ENCODE measurements around the gene SAFB2. TPM values are rescaled to one million over a fixed set of nuclear protein-coding genes. Genes with fewer than 3 reads are reported as not detected.

SAFB2 gene
- total RNA-seq, 4 donors from 2014 or later, result 25.3 to 81.6 (median 41.6) TPM

GRCh38 chr19:5646703-5647102 lies 24.1 kb upstream of the SAFB2 start:
- Histone ChIP-seq H3K27ac (no peak overlapping the region), H3K9me3 (no peaks in the 10 kb centered on the region), H3K4me1 (peaks cover 0 to 24% (median 0%) of the 10 kb centered on the region in 3 donors), H3K36me3 (peaks cover 11 to 93% of the 10 kb centered on the region in 2 donors), H3K27me3 (no peaks in the 10 kb centered on the region), H3K4me3 (no peak overlapping the region)
- no peak for ATAC-seq
- TF ChIP-seq POLR2A (IDR thresholded peaks at IDR 0.05) (no peak), POLR2AphosphoS5 (IDR thresholded peaks at IDR 0.05) (no peak), EP300 (IDR thresholded peaks at IDR 0.05) (no peak), CTCF (IDR thresholded peaks at IDR 0.05) (no peak)
- WGBS, 2 donors (ENCODE audit: low coverage in 1 of 2), result 100% methylated on average over 1 of the region's 4 CpGs; no CpG with 5 or more reads in 1 of the 2 donors

GRCh38 chr19:5645409-5645808 lies 22.8 kb upstream of the SAFB2 start:
- no peaks in the 10 kb centered on the region for H3K27me3 ChIP-seq
- 29 to 80% methylated on average over 1 to 5 of the region's 5 CpGs for WGBS, 2 donors (ENCODE audit: low coverage in 1 of 2)
- no peaks in the 10 kb centered on the region for H3K9me3 ChIP-seq
- H3K27ac ChIP-seq, result no peak overlapping the region
- H3K36me3 ChIP-seq, result peaks cover 11 to 87% of the 10 kb centered on the region in 2 donors
- no peak for ATAC-seq
- no peak overlapping the region for H3K4me3 ChIP-seq
- TF ChIP-seq POLR2A (IDR thresholded peaks at IDR 0.05), result no peak
- TF ChIP-seq CTCF (IDR thresholded peaks at IDR 0.05), result no peak
- no peak for TF ChIP-seq POLR2AphosphoS5 (IDR thresholded peaks at IDR 0.05)
- TF ChIP-seq EP300 (IDR thresholded peaks at IDR 0.05), result no peak
- H3K4me1 ChIP-seq, result peaks cover 0 to 30% (median 0%) of the 10 kb centered on the region in 3 donors

- peaks cover 0 to 33% (median 0%) of the 10 kb centered on the region in 3 donors for H3K4me1 ChIP-seq
- 54 to 75% methylated on average over 2 of the region's 2 CpGs for WGBS, 2 donors (ENCODE audit: low coverage in 1 of 2)
Observed at GRCh38 chr19:5644037-5644436, 21.5 kb upstream of the SAFB2 start.

GRCh38 chr19:5643060-5643459 lies 20.5 kb upstream of the SAFB2 start:
- no peak for ATAC-seq
- Histone ChIP-seq H3K4me1 (peaks cover 0 to 42% (median 3%) of the 10 kb centered on the region in 3 donors), H3K36me3 (peaks cover 8 to 71% of the 10 kb centered on the region in 2 donors), H3K4me3 (no peak overlapping the region), H3K9me3 (no peaks in the 10 kb centered on the region), H3K27me3 (no peaks in the 10 kb centered on the region), H3K27ac (no peak overlapping the region)
- TF ChIP-seq CTCF (IDR thresholded peaks at IDR 0.05), result no peak
- no peak for TF ChIP-seq EP300 (IDR thresholded peaks at IDR 0.05)
- no peak for TF ChIP-seq POLR2A (IDR thresholded peaks at IDR 0.05)
- no peak for TF ChIP-seq POLR2AphosphoS5 (IDR thresholded peaks at IDR 0.05)
- 46 to 87% methylated on average over 2 to 4 of the region's 4 CpGs for WGBS, 2 donors (ENCODE audit: low coverage in 1 of 2)

More at GRCh38 chr19:5644037-5644436, 21.5 kb upstream of the SAFB2 start:
- Histone ChIP-seq H3K4me3 (no peak overlapping the region), H3K27me3 (no peaks in the 10 kb centered on the region), H3K36me3 (peaks cover 8 to 78% of the 10 kb centered on the region in 2 donors), H3K27ac (no peak overlapping the region), H3K9me3 (no peaks in the 10 kb centered on the region)
- no peak for TF ChIP-seq EP300 (IDR thresholded peaks at IDR 0.05)
- TF ChIP-seq POLR2A (IDR thresholded peaks at IDR 0.05), result no peak
- no peak for TF ChIP-seq CTCF (IDR thresholded peaks at IDR 0.05)
- TF ChIP-seq POLR2AphosphoS5 (IDR thresholded peaks at IDR 0.05), result no peak
- ATAC-seq, result no peak

- Histone ChIP-seq H3K4me3 (no peak overlapping the region), H3K27ac (no peak overlapping the region), H3K9me3 (no peaks in the 10 kb centered on the region), H3K4me1 (peaks cover 0 to 51% (median 10%) of the 10 kb centered on the region in 3 donors), H3K36me3 (peaks cover 6 to 63% of the 10 kb centered on the region in 2 donors), H3K27me3 (no peaks in the 10 kb centered on the region)
- TF ChIP-seq POLR2AphosphoS5 (IDR thresholded peaks at IDR 0.05), result no peak
- TF ChIP-seq POLR2A (IDR thresholded peaks at IDR 0.05), result no peak
- TF ChIP-seq EP300 (IDR thresholded peaks at IDR 0.05), result no peak
- TF ChIP-seq CTCF (IDR thresholded peaks at IDR 0.05), result no peak
- 75 to 86% methylated on average over 1 of the region's 2 CpGs for WGBS, 2 donors (ENCODE audit: low coverage in 1 of 2)
- no peak for ATAC-seq
Observed at GRCh38 chr19:5642204-5642603, 19.6 kb upstream of the SAFB2 start.

All from gastroesophageal sphincter (tissue), 4 donors.